Activated CD4-positive, alpha-beta T cell treated with anti-CD3 and anti-CD28 coated beads for 1 hour (primary cell): ENCODE measurements around the gene GPC6.

Experiments used
- DNase-seq: peaks from one replicate; pipeline ENCODE4 v3.0.0-alpha.2; 2020

The GPC6 gene

DNA sequence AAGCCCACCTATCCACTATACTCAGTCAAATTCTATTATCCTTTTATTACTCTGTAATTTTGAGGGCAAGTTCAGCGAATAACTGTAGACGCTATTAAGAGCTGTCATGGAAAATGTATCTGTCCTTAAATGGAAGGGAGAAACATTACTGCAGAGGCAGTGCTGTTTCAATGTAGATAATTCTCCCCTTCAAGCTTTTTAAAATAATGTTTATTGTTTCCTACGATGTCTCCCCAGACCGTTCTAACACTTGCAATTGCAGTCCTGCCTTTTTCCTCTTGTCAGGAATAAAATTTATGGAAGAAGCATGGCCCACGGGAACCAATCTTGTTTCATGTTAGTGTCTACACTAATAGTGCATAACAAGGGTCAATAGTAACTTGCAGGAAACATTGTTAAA is 159.5 kb downstream of the GPC6 start:
- DNase-seq: no peak

DNA sequence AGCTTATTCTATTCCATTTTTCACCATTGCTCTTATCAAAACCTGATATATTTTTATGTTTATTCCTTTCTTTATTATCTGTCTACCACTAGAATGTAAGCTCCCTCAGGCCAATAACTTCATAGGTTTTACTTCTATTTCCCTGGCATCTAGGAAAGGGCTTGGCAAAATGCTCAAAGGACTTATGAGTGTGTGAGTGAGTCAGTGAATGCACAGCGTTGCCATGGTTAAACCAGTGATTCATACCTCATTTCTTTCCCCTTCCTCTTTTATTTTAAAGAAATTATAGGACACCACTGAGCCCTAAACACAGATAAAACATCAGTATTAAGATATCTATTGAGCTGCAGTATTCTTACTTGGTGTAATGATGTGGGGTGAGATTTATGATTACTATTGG is 162.1 kb downstream of the GPC6 start:
- DNase-seq: no peak

DNA sequence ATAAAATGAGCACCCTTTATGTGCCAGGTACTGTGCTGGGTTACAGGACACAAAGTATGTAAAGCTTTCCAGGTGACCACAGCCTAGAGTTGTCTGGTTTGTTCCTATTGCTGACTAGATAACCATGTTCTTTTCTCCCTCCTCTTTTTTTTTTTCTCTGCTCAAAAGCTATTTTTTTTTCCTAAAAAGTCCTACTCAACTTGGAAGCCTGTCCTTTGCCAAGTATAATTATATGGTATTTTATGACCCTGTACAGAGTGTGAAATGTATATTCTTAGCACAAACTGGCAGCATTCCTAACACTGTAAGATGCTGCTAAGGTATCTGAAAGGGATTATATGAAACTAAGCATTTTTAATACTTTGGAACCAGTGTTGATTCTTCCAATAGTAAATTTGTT is 171.0 kb downstream of the GPC6 start:
- no peak for DNase-seq

DNA sequence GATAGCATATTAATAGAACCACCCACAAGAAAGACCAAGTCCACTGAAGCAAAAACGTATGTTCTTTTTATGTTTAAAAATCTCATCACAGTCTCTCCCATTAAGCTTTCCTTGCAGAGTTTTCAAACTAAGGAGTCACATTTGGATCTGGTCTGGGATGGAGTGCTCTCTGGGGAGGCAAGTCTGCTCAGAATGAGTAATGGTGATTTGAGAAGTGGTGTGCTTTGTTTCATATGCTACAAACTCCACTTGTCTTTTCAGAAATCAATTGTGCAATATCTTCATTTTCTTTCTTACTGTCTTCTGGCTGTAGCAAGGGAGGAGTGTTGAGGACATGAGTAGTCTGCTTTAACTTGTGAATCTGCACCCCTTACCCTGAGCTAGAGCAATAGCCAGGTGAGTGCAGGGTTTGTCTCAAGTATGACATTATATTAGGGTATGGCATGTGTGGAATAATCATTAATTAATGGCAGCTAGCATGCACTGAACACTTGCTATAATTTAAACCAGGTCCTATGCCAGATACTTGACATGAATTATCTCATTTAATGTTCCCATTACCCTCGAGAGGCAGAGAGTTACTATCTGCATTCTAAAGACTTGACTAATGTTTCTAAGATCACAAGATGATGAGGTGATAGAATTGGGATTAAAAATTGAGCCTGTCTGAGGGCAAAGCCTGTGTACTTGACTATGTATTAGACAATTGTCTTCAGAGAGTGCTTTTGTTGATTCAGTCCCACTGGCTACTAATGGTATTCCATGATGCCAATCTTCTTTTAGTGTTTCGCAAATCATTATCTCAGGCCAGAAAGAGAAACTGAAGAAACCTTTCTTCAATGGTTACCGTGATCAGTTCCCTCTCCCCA is 171.8 kb downstream of the GPC6 start:
- DNase-seq: no peak

DNA sequence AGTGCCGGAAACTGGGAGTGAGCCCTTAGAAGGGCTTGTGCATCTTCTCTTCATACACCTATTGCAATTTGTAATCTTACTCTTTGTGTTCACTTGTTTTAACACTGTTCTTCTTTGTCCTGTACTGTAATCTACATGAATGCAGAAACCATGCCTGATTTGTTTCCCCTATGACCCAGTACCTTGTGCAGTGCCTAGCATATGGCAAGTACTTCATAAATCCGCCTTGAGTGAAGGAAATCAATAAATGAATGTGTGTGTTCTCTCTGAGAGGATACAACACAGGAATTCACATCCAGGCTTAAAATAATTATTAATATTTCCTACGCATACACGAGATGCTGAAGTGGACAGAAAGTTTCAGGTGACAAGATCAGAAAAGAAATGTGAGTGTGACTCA is 172.6 kb downstream of the GPC6 start:
- no peak for DNase-seq

DNA sequence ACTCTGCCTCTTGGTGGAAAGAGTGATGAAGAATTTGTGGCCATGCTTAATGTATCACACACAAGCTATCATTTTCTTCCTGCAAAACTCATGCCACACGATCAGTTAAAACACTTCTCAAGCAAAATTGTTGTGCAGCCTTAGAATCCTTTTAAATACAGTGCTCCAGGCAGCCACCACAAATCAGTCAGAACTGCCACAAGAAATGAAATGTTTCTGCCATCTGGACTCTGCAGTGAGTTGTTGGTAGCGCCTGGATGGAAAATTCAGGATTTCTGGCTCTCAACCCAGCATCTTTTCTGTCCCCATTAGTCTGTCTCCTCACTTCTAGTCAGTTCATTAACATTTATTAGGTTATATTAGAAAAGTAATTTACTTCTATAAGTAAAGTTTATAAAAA is 179.5 kb downstream of the GPC6 start:
- no peak for DNase-seq

DNA sequence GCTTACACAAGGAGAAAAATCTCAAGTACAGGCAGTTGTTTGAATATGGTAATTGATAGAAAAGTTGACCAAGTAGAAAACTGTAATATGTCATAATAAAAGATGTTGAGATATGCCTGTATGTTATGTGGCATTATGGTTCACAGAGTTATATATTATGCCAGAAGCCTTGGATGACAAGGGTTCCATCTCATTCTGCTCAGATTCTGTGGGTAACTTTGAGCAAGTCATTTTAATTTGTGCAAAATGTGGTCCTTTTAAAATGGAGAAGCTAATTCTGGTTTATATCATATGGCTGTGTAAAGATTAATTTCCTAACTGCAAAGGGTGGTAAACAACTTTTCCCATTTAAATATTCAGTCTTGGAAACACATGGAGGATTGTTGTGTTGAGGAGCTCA is 180.9 kb downstream of the GPC6 start:
- no peak for DNase-seq

DNA sequence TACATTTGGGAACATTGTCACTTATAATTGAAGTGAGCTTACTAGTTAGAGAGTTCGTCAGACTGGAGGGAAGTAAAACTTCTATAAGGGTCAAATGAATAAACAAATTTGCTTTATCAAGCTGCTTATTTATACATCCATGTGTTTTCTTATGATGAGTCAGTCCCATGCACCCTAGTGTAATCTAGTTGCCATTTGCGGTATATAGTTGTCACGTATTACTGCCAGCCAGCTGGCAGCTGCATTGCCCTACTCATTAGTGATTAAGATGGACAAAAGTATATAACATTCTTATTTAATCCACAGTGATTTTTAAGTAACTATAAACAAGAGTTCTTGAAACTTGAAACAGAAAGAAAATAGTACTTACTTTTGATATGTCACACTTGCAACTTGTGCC is 182.4 kb downstream of the GPC6 start:
- no peak for DNase-seq

DNA sequence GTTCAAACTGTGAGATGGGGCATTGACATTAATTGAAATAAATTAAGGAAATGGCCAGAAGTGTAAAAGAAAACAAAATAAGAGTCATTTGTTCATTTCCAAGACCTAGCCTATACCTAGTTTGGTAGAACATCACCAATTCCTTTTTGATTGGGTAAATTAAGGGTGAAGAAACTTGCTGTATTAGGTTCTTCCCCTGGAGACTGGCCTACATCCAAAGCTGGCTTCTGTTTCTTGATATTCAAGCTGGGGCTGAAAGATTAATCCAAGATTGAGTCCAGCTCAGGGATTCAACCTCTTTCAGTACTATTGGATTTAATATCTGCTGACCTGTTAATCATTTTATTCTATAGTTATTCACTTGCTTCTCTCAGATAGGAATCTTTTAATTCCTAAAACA is 183.2 kb downstream of the GPC6 start:
- DNase-seq: no peak

DNA sequence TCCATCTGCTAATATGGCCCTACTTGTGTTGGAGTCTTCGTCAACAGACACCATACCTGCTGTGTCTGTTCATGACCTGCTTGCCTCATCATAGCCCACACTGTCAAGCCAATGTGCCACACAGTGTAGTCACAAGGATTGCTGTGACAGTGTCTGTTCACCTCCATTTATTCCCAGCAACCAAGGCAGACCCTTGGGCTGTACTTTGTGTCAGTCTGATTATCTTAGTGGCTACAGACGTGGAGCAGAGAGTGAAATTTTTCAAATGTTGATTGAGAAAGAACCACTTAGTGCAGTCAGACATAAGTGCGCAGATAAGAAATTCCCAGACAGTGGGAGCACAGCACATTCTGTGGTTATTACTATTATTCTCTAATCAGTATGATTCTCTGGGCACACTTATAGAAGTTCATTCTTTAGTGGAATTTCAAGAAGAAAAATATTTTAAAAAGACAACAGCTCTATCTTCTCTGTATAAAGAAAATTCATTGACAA is 184.6 kb downstream of the GPC6 start:
- DNase-seq: no peak

DNA sequence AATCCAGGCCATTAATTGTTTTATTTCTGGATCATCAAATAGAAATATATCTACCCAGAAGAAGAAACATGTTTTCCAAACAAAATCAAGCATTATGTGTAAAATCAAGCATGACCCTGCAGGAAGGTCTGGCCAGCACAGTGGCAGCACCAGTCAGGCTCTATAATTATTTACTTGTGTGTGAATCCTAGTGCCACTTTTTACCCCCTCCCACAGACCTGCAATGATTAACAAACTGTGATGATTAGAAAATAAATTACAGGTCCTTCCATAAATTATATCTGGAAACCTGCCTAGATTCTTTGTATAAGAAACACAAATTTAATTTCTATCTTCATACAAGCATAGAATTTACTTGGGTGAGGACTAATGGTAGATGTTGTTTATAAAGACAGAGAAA is 186.1 kb downstream of the GPC6 start:
- no peak for DNase-seq

DNA sequence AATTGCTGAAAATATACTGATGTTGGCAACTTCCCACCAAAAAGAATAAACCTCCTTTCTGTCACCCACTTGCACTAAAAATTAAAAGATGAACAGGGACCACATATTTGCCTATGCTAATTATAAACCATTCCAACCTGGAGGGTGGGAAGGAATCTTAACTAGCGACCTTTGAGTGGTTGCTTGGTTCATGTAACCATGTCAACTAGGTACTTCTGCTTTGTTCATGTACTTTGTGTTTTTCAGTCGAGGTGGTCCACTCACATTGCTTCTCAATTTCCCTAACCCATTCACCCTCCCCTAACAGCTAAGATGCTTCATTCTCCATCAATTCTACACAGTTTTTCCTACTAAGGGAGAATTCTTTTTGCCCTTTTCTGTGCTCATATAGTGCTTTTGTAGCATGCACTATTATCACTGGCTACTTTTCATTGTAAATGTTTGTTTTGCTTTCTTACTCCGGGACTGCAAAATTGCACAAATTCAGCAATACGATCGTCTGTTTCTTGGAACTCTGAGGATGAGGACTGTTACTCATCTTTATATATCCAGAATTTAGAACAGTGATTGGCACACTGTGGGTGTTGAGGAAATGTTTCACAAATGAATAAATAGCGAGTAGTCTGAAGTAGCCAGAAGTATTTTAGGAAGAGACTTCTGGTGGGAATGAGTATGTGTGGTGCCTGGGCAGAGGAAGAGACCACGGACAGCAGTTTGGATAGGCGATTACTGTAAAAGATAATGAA is 187.5 kb downstream of the GPC6 start:
- no peak for DNase-seq

DNA sequence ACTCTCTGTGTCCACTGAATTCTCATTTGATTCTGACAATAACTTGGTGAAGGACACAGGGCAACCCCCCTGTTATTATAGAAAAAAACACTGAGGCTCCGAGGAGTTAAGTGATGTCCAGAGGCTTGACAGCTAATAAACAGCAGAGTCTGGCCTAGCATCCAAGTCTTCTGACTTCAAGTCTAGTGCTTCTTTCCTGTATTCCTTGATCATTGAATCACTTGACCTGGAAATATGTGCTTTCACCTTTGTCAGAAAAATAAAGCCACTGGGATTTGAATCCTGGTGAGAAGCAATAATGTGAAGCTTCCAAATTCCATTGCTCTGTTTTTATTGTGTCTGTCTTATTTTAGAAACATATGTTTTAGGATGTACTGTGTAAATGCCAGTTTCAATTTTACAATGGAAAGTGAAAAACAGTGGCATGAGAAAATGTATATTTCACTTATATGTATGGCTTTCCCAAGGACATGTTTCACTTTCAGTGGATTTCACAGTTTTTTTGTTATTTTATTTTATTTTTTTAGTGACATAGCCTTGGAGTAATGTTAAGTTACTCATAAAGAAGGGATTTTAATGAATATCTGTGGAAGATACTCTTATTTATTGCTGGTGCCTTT is 190.2 kb downstream of the GPC6 start:
- DNase-seq: no peak

DNA sequence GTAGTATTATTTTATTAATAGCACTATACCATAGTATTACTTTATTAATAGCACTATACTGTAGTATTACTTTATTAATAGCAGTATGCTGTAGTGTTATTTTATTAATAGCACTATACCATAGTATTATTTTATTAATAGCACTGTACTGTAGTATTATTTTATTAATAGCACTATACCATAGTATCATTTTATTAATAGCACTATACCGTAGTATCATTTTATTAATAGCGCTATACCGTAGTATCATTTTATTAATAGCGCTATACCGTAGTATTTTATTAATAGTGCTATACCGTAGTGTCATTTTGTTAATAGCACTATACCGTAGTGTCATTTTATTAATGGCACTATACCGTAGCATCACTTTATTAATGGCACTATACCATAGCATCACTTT is 191.8 kb downstream of the GPC6 start:
- DNase-seq: no peak

DNA sequence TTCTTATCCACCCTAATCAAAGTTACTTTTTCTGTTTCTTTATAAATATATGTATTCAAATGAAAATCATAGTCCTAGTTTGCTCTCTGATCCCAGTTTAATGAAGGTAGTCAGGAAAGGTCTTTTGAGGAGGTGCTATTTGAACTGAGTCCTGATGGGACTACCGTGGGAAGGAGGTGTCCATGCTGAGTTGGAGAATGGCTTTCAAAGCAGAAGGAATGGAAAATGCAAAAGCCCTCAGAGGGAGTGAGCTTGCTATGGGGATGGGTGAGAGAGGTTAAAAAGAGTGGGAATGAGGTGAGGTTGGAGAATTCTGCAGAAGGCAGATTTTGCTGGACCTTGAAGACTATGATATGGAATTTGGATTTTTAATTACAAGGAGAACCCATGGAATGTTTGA is 193.6 kb downstream of the GPC6 start:
- DNase-seq: no peak

DNA sequence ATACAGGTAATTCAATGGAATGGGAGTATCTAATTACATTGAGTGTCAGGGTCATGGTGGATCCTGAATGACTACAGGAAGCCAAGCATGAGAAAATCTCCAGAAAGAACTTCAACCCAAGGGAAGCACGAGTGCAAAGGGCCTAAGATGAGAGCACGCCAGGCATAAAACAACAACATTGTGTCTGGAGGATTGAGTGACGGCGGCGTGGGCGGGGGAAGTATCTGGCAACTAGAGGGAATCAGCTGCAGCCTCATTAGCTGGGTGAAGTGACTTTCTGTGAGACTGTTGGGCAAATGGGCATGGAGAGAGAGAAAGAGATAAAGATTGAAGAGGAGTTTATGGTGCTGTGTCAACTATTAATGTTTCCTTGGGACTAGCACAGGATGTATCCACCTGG is 194.3 kb downstream of the GPC6 start:
- no peak for DNase-seq

DNA sequence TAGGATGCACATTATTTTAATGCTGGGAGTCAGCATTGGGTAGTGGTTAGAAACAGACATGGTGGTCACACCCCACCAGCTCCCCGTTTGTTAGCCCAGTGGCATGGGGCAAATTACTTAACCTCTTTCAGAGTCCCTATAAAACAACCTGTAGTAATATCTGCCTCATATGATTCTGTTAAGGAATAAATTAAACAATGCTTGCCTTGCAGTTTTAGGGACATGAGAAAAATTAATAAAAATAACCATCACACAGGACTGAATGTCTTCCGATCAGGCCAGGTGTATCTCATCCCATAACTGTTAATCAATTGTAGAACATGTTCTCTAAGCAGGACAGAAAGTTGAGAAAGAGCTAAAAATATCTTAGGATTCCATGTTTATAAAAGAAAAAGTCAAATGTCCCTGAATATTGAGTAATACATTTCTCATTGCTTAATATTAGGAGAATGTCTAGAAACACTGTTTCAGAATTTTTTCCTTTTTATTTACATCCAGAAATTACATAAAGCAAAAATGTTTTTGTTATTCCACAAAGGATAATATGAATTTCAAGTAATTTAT is 196.5 kb downstream of the GPC6 start:
- no peak for DNase-seq

DNA sequence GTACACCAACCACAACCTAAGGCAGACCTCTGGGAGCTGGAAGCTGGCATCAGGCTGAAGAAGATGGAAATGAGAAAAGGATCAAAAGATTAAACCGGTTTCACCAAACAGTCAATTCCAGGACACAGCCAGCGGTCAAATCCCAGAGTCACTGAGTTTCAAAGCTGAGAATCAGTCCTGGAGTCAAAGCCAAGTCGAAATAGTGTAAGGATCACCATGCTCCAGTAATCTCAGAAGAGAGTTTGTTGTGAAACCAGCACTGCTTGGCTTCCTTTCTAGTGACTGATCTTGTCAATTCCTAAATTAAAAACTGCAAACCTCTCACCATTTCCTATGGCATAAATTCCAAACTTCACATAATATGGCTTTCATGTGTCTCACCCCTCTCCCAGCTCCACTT is 198.8 kb downstream of the GPC6 start:
- DNase-seq: no peak

DNA sequence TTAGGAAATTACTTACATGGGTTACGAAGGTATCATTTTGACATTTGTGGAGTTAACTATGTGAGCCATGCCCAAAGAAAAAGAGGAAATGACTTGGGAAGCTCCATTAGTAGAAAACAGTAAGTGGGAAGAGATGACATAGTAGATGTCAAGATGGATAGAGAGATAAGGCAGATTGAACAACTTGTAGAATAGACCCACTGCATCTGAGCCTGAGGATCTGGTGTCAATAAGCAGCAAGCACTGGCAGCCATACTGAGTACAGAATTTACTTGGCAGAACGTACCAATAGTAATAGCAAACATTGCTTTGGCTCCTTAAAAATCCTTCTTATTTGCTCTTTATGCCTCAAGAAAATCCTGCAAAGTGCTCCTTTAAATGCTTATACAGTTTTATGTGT is 203.8 kb downstream of the GPC6 start:
- DNase-seq: no peak

DNA sequence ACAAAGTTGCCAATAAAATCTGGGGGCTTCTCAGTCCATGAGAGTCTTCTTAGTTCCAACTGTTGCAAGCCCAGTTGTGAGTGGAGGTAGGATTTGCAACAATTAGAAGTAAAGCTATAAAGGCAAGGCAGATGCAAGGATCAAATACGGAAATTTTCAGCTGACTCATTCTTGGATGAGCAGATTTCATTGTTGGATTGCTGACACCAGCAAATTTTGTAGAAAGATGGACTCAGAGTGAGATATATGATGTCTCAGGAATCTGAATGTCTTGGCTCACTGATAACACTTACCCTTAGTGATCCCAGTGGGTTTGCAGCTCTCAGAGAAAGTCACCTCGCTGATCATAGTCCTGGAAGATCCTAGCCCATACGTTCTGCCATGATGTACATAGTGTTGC is 209.0 kb downstream of the GPC6 start:
- DNase-seq: no peak

DNA sequence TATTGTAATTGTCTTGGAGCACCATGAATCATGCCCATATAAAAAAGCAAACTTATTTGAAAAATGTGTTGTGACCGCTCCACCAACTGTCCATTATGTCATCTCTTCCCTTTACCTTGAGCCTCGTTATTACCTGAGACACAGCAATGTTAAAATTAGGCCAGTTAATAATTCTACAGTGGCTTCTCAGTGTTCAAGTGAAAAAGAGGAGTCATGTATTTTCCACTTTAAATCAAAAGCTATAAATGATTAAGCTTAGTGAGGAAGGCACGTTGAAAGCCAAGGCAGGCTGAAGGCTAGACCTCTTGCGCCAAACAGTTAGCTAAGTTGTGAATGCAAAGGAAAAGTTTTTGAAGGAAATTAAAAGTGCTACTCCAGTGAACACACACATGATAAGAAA is 210.5 kb downstream of the GPC6 start:
- no peak for DNase-seq

DNA sequence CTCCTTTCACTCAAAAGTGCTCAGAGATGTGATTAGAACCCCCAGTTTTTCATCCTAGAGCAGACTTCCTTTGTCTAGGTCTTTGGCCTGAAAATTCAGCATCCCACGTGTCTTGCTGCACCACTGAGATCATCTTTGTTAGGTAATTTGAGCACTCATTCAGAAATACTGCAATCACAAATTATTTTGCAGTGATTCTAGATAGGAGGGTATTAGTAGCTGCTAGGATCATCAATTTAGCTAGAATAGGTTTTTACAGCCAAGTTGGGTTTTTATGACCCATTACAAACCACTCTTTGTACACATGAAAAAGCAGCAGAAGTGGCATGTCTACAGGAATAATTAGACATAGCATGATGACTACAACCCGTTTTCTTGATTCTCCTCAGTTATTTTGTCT is 219.6 kb downstream of the GPC6 start:
- no peak for DNase-seq

DNA sequence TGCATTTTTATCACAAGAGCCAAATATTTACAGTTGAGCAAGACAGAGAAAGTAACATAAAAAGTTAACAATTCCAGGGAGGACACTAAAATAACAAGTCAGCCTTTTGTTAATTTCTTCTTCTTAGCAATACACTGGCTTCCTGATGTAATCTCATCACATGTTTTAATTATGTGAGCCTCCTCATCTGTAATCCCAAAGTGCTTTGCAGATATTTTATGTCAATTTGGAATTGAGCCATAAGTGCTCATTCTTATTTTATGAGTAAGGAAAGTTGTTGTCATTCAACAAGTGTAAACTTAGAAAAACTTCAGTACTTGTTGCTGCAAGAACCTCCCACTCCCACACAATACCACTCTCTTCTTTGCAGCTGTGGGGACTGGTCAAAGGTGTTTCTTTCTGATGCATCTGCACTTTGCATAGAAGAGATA is 223.6 kb downstream of the GPC6 start:
- no peak for DNase-seq

DNA sequence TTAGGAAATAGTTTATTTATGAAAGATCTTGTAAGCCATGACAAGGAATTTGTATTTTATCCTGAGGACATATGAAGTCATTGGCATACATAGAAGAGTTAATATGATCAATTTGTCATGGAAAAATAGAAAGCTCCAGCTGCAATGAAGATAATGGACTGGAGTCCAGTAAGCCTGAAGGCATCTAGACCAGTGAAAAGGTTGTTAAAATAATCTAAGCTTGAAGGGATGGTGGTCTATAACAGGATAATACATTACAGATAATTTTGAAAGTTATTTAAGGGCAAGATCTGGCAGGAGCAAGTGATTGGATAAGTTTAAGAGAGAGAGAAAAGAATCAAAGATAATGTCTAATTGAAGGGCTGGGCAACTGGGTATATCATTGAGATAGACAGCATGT is 224.2 kb downstream of the GPC6 start:
- no peak for DNase-seq
